HG02623 (cell line): ENCODE data around the gene ADARB1.

Source experiments
- ATAC-seq: cut with Tn5 transposase; IDR thresholded peaks from one replicate; pipeline ENCODE4 v1.9.1; 2021; ENCODE audit warnings: moderate library complexity; ENCODE audit not compliant: unreplicated experiment

The ADARB1 gene

DNA sequence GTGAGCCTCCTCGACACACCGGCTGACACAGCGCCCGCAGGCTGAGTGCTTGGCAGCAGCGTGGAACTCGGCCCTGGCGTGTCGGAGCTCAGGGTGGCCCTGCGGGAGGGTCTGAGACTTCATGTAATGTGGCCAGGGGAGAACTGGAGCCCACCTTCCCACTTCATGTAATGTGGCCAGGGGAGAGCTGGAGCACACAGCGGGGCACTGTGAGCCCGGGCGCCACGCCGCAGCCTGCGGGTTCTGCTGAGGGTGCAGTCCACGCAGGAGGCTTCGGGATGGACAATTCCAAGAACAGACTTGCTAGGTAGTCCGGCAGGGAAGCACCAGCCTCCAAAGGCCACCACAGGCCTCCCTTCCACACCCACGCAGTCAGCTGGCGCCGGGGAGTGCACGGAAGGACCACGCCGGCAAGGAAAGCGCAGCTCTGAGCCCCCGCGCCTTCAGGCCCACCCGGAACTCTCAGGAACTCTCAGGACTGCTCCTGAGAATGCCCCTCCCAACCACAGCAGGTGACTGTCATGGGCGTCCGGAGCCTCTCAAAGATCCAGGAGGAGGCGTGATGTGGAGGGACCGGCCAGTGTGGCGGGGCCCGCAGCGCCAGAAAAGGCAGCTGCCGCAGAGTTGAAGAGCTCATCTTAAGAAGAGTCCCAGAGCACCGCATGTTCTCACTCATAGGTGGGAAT lies 19.3 kb upstream of the ADARB1 start:
- no peak for ATAC-seq

GRCh38 chr21:45055861-45056260 lies 18.5 kb upstream of the ADARB1 start:
- ATAC-seq = no peak

- no peak for ATAC-seq
Observed at GRCh38 chr21:45056296-45056904, 18.0 kb upstream of the ADARB1 start.

DNA sequence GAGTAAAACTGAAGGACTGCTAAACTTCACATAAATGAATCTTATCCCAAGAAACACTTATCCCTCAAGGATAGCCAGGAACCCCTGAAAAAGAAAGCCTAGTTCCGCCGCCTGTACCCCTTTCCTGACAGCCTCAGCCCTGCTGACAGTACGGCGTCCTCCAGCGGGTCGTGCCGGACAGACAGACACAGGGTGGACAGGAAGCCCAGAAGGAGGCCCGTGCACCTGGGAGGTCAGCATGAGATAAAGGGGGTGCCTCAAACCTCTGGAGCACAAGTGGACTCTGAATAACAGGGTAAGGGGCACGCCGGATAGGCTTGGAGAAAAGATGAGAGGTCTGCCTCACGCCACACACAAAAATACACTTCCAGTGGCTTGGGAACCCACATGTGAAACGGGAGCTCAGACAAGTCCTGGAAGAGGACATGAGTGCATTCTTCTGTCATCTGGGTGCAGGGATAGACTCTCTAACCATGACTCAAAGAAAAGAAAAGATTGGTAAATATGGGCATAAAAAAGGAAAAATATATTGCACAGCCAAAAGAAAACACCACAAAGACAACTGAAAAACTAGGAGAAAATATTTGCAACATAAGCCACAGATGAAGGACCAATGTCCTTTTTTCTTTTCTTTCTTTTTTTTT lies 17.3 kb upstream of the ADARB1 start:
- no peak for ATAC-seq

GRCh38 chr21:45057886-45058285 lies 16.5 kb upstream of the ADARB1 start:
- no peak for ATAC-seq

DNA sequence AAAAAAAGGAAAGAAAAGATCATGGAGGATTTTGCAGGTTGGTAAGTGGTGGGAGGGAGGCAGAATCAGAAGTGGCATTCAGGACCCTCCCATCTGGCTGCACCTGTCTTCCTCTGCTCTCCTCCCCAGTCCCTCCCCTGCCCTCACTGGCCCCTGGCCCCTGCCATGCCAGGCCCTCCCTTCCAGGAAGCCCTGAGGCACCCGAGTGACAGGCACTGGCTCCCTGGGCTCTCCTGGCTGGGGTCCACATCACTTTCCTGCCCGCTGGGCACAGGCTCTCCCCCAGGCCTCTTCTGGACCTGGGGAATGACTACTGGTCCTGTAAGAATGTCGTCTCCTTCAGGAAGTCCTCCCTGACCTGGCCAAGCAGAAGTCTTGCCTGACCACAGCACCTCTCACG lies 15.3 kb upstream of the ADARB1 start:
- ATAC-seq = no peak

DNA sequence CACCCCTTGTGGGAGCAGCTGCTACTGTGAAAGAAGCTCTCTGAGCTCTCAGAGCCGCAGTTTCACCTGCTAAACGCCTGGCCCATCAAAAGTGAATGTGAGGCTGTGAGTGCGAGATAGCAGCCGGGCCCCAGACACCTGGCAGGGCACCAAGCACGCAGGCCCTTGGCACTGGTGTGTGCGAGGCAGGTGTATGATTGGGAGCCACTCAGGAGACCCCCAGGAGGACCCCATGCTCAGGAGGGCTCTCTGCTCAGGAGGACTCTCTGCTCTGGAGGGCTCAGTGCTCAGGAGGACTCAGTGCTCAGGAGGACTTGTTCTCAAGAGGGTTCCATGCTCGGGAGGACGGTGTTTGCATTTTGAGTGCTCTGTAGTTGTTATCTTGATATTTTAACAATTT lies 14.3 kb upstream of the ADARB1 start:
- no peak for ATAC-seq

- no peak for ATAC-seq
Observed at GRCh38 chr21:45060675-45061311, 13.6 kb upstream of the ADARB1 start.

DNA sequence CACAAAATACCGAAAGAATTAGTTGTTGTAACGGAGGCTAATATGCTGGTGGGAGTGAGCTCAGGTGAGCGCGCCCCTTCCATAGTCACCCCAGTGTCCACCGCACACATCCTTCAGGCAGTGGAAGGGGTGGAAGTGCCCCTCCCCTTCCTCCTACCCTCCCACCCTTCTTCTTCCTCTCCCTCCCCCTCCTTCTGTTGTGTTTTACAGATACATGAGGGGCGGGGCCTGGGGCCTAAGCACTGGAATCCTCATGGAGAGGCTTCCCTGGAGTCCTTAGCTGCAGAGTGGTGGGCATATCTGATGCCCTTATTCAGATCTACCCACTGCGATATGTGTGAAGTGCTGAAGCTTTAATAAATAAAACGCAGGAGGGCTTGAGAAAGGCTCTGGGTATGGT lies 10.3 kb upstream of the ADARB1 start:
- no peak for ATAC-seq

DNA sequence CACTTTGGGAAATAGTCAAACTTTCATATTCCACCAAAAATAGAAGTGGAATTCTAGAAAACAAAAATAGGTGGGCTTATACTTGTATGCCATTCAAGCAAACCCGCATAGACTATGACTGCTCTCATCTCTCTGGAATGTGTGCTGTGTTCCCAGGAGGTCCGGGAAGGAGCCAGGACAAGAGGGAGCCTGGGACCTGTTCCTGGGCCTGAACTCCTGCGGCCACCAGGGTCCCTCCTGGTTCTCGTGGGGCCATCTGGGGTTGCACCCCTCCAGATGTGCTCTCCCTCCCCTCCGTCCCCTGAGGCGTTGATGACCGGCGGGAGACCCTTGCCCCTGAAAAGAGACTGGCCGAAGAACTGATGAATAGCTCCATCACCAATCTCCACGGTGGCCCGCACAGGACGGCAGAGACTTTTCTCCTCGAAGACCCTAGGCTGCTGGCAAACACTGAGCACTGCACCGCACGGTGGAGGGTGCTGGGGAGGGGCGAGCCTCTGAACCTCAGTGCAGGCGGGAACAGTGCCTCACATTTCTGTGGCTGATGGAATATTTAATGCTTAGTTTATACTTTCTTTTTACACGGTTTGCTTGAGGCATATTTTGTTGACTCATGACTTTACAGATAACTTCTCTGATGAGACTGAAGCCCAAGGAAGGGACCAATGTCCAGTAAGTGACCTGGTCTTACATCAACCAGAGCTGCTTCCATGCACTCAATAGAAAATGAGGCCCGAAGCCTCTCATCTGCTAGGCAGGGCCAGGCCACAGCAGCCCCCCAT lies 9.6 kb upstream of the ADARB1 start:
- ATAC-seq = no peak

- ATAC-seq = no peak
Observed at GRCh38 chr21:45067462-45068285, 6.7 kb upstream of the ADARB1 start.

DNA sequence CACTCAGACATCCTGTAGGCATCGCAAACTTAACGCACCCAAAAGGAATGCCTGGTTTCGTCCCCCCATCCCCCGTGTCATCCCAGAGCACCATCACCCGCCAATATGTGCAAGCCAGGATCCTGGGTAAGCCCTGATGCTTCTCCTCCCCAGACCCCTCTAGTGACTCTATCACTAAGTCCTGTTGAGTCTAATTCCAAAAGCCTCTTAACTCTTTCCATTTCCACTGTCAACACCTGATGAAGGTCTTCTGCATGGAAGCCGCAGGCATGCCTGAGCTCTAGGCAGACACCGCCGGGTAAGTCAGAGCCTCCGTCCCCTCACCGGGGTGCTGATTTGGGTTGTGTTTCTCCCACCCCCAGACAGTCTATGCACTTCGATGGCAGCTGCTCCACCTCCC lies 5.3 kb upstream of the ADARB1 start:
- ATAC-seq = no peak

DNA sequence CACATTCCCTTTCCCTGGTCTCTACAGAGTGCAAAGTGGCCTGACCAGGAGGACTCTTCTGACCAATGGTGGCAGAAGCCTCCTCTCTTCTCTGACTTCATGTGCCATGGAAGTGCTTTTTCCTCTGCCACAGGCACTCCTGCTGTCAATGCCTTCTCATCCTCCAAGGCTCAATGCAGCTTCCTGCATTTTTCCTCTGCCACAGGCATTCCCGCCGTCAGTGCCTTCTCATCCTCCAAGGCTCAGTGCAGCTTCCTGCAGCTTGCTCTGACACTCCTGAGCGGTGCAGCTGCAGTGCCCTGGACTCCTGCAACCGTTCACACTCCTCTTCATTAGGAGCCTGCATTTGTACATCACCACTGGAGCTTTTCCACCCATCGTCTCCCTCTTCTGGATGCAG lies 4.7 kb upstream of the ADARB1 start:
- no peak for ATAC-seq

GRCh38 chr21:45071078-45071873 lies 3.1 kb upstream of the ADARB1 start:
- ATAC-seq = no peak

DNA sequence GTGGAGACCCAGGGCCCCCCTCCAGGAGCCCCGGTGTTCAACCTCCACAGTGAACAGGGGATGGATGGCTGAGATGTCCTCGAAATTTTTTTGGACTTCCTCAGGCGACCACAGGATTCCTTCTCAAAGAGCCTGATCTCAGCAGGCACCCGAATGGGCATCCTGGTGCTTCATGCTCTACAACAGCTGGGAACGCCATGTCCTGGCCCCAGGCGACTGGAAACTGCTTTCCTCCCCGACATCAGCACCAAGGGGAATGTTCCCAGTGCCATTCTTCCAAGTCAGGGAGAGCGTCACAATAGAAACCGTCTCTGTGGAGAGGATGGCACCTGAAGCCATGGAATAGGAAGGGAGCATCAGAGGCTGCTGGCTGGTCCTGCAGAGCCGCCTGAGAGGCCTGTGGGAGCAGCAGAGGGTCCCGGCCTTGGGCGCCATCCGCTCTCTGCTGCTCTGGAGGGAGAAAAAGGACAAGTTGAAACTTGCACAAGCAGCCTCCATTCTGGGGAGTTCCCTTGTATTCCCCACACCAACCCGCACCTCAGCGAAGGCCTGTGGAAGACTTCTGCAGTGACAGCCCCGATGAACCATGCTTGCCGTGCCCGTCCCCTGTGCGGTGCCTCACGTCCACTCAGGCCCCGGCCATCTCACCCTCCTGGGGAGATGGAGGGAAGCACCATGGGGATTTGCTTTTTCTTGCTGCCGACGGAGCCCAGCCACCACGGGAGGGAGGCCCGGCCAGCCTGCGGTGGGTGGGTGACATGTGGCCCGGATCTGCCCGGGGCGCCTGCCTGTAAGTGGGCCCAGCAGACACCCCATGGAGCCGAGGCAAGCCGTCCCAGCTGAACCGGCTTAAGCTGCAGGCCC lies 2.3 kb upstream of the ADARB1 start:
- no peak for ATAC-seq

DNA sequence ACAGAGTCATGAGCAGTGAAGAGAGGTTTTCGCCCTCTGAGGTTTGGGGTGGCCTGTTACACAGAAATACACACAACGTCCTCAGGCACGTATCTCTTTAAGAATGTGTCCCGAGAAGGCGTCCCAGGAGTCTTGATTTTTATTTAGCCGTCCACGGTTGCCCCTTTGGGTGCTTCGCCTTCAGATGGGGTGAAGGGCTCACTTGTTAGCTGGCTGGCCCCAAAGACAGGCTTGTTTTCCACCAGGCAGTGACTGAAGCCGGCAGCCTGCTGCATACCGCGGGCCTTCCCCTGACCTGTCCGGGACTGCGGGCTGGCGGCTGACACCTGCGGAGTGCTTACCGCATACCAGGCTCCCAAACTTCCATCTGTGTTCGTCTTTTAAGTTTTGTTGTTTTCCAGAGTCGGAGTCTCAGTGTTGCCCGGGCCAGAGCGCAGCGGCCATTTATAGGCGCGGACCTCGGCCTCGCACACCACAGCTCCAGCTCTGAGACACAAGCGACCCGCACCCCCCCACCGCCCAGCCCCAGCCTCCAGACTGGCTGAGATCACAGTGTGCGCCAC lies 1.6 kb upstream of the ADARB1 start:
- ATAC-seq = no peak

DNA sequence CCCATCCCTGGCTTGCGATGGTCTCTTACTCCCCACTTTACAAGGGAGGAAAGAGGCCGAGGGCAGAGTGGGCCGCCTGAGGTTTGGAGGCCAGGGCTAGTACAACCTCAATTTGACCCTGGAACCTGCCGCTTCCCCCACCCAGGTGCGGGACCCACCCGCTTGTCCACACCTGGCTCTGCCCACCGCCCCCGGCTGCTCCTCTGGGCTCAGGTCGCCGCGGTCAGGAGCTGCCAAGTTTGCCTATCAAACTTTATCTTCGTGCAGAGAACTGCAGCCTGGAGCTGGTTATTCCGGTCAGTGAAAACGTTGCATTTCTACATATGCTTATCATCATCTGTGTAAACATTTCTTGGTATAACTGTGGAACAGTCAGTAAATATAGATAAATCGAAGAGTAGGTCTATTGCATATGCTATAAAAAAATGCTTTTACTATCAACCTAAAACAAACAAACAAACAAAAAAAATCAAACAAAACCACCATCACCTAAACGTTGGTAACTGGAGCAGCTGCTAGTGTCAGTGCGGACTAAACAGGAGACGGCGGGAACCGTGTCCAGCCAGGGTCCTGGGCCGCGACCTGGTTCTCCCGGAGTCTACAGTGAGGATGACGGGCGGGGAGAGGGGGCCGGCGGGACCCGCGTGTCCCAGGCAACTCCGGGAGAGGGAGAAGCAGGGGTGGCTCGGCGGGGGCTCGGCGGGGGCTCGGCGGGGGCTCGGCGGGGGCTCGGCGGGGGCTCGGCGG lies 906 bp upstream of the ADARB1 start:
- no peak for ATAC-seq
